Endothelial cell (in vitro differentiated cells): ENCODE measurements around the gene SLC7A5. TPM values are rescaled to one million over a fixed set of nuclear protein-coding genes. Genes with fewer than 3 reads are reported as not detected.

Source experiments
- DNase-seq: peaks from one replicate; pipeline ENCODE4 v3.0.0; 2021; ENCODE audit warnings: low spot score
- H3K27ac Mint-ChIP-seq: one replicate; pipeline ENCODE4 v1.8.0; 2021; ENCODE audit warnings: mixed read lengths, inconsistent platforms; ENCODE audit not compliant: unreplicated experiment
- H3K27me3 Mint-ChIP-seq: one replicate; pipeline ENCODE4 v1.8.0; 2021; ENCODE audit warnings: mild to moderate bottlenecking, moderate library complexity, mixed read lengths, inconsistent platforms; ENCODE audit not compliant: unreplicated experiment
- H3K36me3 Mint-ChIP-seq: one replicate; pipeline ENCODE4 v1.8.0; 2021; ENCODE audit warnings: mild to moderate bottlenecking, low read depth, mixed read lengths, inconsistent platforms; ENCODE audit not compliant: unreplicated experiment
- H3K4me1 Mint-ChIP-seq: one replicate; pipeline ENCODE4 v1.8.0; 2021; ENCODE audit warnings: mild to moderate bottlenecking, mixed read lengths, inconsistent platforms; ENCODE audit not compliant: unreplicated experiment
- H3K4me3 Mint-ChIP-seq: one replicate; pipeline ENCODE4 v1.8.0; 2021; ENCODE audit warnings: mild to moderate bottlenecking, mixed read lengths, inconsistent platforms; ENCODE audit not compliant: unreplicated experiment
- H3K9me3 Mint-ChIP-seq: one replicate; pipeline ENCODE4 v1.8.0; 2021; ENCODE audit warnings: mixed read lengths, inconsistent platforms; ENCODE audit not compliant: unreplicated experiment
- total RNA-seq: library from RNA; stranded (reverse); fragmentation: NEBNext Ultra II Directional; extraction: Animal tissue kit (Norgen Biotek cat#: 25700); gene quantifications from one replicate; pipeline ENCODE4 v1.2.1, GENCODE V29; 2021; ENCODE audit not compliant: unreplicated experiment
- TF ChIP-seq, protein P1 (sequence below): fragments of 200-600 bp; sonication (generic); IDR thresholded peaks from one replicate; pipeline ENCODE4 v1.5.0; 2021; ENCODE audit warnings: antibody characterized with exemption; ENCODE audit not compliant: unreplicated experiment

SLC7A5 gene
- total RNA-seq, 1 donor from 2014 or later = 18.8 TPM

- Mint-ChIP-seq H3K36me3 (peaks cover 7% of the 10 kb centered on the region), H3K4me1 (peaks cover 4% of the 10 kb centered on the region), H3K9me3 (no peaks in the 10 kb centered on the region), H3K27ac (no peak overlapping the region), H3K4me3 (no peak overlapping the region), H3K27me3 (peaks cover 4% of the 10 kb centered on the region)
- TF ChIP-seq, protein P1, sequence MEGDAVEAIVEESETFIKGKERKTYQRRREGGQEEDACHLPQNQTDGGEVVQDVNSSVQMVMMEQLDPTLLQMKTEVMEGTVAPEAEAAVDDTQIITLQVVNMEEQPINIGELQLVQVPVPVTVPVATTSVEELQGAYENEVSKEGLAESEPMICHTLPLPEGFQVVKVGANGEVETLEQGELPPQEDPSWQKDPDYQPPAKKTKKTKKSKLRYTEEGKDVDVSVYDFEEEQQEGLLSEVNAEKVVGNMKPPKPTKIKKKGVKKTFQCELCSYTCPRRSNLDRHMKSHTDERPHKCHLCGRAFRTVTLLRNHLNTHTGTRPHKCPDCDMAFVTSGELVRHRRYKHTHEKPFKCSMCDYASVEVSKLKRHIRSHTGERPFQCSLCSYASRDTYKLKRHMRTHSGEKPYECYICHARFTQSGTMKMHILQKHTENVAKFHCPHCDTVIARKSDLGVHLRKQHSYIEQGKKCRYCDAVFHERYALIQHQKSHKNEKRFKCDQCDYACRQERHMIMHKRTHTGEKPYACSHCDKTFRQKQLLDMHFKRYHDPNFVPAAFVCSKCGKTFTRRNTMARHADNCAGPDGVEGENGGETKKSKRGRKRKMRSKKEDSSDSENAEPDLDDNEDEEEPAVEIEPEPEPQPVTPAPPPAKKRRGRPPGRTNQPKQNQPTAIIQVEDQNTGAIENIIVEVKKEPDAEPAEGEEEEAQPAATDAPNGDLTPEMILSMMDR = no peak
- DNase-seq = peak; percentile 46
Observed at GRCh38 chr16:87853411-87854052, 15.8 kb downstream of the SLC7A5 start.

DNA sequence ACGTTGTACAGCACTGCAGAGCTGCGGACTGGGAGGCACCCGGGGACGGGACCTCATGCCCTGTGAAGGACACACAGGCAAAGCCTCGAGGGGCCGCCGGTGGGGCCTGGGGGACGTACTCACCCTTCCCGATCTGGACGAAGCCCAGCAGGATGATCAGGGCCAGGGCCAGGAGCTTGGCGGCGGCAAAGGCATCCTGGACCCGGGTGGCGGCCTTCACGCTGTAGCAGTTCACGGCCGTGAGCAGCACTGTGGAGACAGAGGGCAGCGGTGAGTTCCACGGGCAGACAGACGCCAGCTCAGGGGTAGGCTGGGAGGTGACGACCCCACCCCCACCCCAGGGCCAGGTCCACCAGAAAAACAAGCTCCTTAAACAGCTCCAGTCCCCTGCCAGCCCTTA, 17.7 kb downstream of the SLC7A5 start:
- H3K36me3 Mint-ChIP-seq = peaks cover 7% of the 10 kb centered on the region
- H3K4me3 Mint-ChIP-seq = no peak overlapping the region
- TF ChIP-seq, protein P1 = no peak
- DNase-seq = no peak
- H3K27ac Mint-ChIP-seq = no peak overlapping the region
- H3K4me1 Mint-ChIP-seq = peaks cover 4% of the 10 kb centered on the region
- no peaks in the 10 kb centered on the region for H3K9me3 Mint-ChIP-seq
- H3K27me3 Mint-ChIP-seq = peaks cover 4% of the 10 kb centered on the region

- TF ChIP-seq, protein P1 = no peak
- Mint-ChIP-seq H3K4me1 (peaks cover 4% of the 10 kb centered on the region), H3K36me3 (peaks cover 7% of the 10 kb centered on the region), H3K9me3 (no peaks in the 10 kb centered on the region), H3K4me3 (no peak overlapping the region), H3K27ac (no peak overlapping the region), H3K27me3 (peaks cover 4% of the 10 kb centered on the region)
- DNase-seq = no peak
Observed at GRCh38 chr16:87851141-87851587, 18.1 kb downstream of the SLC7A5 start.

DNA sequence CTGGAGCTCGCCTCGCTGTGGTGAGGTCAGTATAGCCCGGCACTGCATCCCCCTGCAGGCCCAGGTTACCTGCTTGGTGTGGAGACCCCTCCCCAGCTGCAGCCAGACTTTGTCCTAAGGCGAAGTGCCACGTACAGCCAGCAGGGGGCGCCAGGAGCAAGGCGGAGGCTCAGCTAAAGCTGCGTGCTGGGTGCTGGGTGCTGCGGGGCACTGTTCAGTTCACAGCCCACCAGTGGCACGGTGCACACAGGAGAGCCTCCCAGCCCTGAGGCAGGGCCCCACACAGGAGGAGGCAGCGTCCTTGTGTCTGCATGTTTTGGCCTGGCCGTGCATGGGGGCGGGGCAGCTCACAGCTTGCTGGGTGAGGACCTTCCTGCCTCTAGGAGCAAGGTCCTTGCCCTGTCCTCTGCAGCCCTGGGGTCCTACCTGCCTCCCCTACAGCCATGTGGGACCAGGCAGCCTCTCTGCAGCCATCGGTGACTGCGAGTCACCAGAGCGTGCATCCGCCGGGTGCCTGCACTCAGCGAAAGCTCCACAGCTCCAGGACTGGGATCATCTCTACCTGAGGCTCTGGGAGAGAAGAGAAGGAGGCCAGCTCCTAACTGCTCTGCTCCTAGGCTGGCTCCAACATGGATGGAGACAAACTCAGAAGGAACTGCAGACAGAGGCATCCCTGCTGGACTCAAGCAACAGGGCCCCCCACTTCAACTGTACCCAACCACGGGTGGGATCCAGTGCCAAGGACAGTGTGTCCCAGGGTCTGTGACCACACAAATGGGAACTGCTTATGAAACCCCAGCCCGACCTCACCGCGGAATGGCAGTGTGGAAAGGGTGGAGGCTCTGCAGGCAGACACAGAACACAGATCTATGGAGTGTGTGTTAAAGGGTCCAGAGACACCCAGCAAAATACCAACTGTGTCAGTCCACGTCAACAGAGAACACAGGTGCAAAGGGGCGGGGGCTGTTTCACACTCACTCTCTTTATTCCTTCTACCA, 19.0 kb downstream of the SLC7A5 start:
- Mint-ChIP-seq H3K4me3 (no peak overlapping the region), H3K9me3 (no peaks in the 10 kb centered on the region), H3K27me3 (peaks cover 4% of the 10 kb centered on the region), H3K4me1 (peaks cover 4% of the 10 kb centered on the region), H3K36me3 (peaks cover 7% of the 10 kb centered on the region), H3K27ac (no peak overlapping the region)
- TF ChIP-seq, protein P1 = peak; percentile 99
- DNase-seq = peak; percentile 73
